Thyroid gland (tissue), 4 donors: ENCODE data around the gene DHX15. TPM values are rescaled to one million over a fixed set of nuclear protein-coding genes. Genes with fewer than 3 reads are reported as not detected.

Source experiments
- DNase-seq, 2 donors: peaks; one replicate each; pipeline ENCODE4 v3.0.0-alpha.2; 2019
- H3K27ac ChIP-seq, 3 donors: fragments of 200-600 bp; sonication (generic); 1 replicate in 2 of 3; 2 replicates in 1 of 3; pipeline ENCODE4 v1.5.1; 2016 to 2019; ENCODE audit warnings: mild to moderate bottlenecking in 1 of 3, moderate library complexity in 1 of 3
- H3K27me3 ChIP-seq: fragments of 200-600 bp; sonication (generic); one replicate; pipeline ENCODE4 v1.5.1; 2019
- H3K36me3 ChIP-seq, 2 donors: fragments of 200-600 bp; sonication (generic); one replicate each; pipeline ENCODE4 v1.5.1; 2016 to 2019
- H3K4me1 ChIP-seq, 2 donors: fragments of 200-600 bp; sonication (generic); one replicate each; pipeline ENCODE4 v1.5.1; 2017 to 2019
- H3K4me3 ChIP-seq, 3 donors: fragments of 200-600 bp; sonication (generic); replicated peaks in 1 of 3; 1 replicate in 2 of 3; 2 replicates in 1 of 3; pipeline ENCODE4 v1.5.1; 2016; ENCODE audit warnings: mild to moderate bottlenecking in 1 of 3
- H3K9me3 ChIP-seq: fragments of 200-600 bp; sonication (generic); one replicate; pipeline ENCODE4 v1.5.1; 2017
- CTCF ChIP-seq, 6 experiments: fragments of 200-600 bp in 3 of 6; fragments of 450-650 bp in 3 of 6; sonication (generic) in 3 of 6; IDR thresholded peaks; one replicate each; pipeline ENCODE4 v1.5.1; 2016 to 2019; ENCODE audit warnings: antibody characterized with exemption in 6 of 6, mild to moderate bottlenecking in 2 of 6, inconsistent platforms in 1 of 6, moderate library complexity in 1 of 6
- POLR2A ChIP-seq, 2 donors: fragments of 450-650 bp; IDR thresholded peaks; one replicate each; pipeline ENCODE4 v1.6.1; 2017; ENCODE audit warnings: antibody characterized with exemption in 2 of 2, mild to moderate bottlenecking in 2 of 2, moderate library complexity in 1 of 2
- WGBS, 2 donors: methylation state at CpG; one replicate each; pipeline ENCODE4 v1.1.5; 2017; 5-methylcytosine and 5-hydroxymethylcytosine counted together
- intact Hi-C: fragments of 100-400 bp; cut with DNase I; formaldehyde crosslinking; loops from one replicate; pipeline ENCODE4 v1.15.1; 2023
- total RNA-seq, 4 donors: library from RNA; depleted of rRNA; stranded (reverse); fragments of >200 nt; gene quantifications; one replicate each; pipeline ENCODE4 v1.2.3, GENCODE V29; 2016

Gene DHX15
- total RNA-seq, 4 donors from 2014 or later, result 139 to 199 (median 150) TPM

GRCh38 chr4:24568425-24568824 is 15.9 kb downstream of the DHX15 start:
- Histone ChIP-seq H3K36me3 (peaks cover 0 to 3% of the 10 kb centered on the region in 2 donors), H3K4me1 (peaks cover 6 to 19% of the 10 kb centered on the region in 2 donors), H3K27me3 (no peaks in the 10 kb centered on the region), H3K27ac (no peak overlapping the region), H3K4me3 (no peak overlapping the region), H3K9me3 (no peaks in the 10 kb centered on the region)
- intact Hi-C loops, result no loop called here
- DNase-seq, result no peak
- no peak for TF ChIP-seq CTCF (IDR thresholded peaks at IDR 0.05)
- TF ChIP-seq POLR2A (IDR thresholded peaks at IDR 0.05), result no peak

DNA sequence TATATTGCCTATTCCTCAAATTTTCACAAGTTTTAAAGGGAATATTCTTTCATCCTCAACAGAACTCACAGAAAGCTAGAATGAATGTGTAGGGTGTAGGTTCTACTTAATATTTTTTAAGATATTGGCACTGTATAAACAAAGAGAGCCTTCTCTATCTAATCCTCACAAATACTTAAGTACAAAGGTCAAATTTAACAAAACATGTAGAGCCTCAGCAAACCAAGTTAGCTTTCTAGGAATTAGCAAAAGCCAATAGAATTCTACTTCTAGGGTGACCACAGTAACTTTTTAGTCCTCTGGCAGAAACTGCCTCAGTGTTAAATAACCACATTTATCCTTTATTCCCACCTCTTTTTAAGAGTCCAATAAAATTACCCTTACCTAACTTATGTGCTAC is 19.3 kb downstream of the DHX15 start:
- no peak overlapping the region for H3K4me3 ChIP-seq
- H3K9me3 ChIP-seq, result no peaks in the 10 kb centered on the region
- intact Hi-C loops, result no loop called here
- H3K27me3 ChIP-seq, result no peaks in the 10 kb centered on the region
- peaks cover 0 to 14% of the 10 kb centered on the region in 2 donors for H3K4me1 ChIP-seq
- TF ChIP-seq POLR2A (IDR thresholded peaks at IDR 0.05) (no peak), CTCF (IDR thresholded peaks at IDR 0.05) (no peak)
- no peak for DNase-seq
- H3K27ac ChIP-seq, result no peak overlapping the region
- H3K36me3 ChIP-seq, result no peaks in the 10 kb centered on the region

DNA sequence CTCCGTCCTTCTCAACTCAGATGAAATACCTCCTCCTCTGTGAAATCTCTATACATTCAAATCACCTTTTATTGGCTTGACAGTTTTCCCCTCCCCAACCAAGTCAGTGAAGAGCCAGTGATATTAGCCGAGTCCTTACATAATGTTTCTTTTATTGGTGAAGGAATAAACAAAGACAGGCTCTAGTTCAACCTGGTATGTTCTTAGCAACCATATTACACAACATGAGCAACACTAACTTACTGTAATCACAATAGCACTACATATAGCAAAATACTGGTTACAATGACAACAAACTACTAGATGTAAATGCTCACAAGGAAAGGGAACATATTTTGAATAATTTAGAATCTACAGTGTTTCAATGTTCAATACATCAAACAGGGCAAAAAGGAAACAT is 19.9 kb downstream of the DHX15 start:
- Histone ChIP-seq H3K4me1 (peaks cover 0 to 14% of the 10 kb centered on the region in 2 donors), H3K36me3 (no peaks in the 10 kb centered on the region), H3K4me3 (no peak overlapping the region), H3K9me3 (no peaks in the 10 kb centered on the region), H3K27ac (no peak overlapping the region), H3K27me3 (no peaks in the 10 kb centered on the region)
- intact Hi-C loops, result no loop called here
- TF ChIP-seq POLR2A (IDR thresholded peaks at IDR 0.05), result no peak
- TF ChIP-seq CTCF (IDR thresholded peaks at IDR 0.05), result no peak
- no peak for DNase-seq
- 83 to 87% methylated on average over 2 of the region's 2 CpGs for WGBS, 2 donors

- intact Hi-C loops, result no loop called here
- TF ChIP-seq CTCF (IDR thresholded peaks at IDR 0.05) (no peak), POLR2A (IDR thresholded peaks at IDR 0.05) (no peak)
- Histone ChIP-seq H3K27me3 (no peaks in the 10 kb centered on the region), H3K27ac (no peak overlapping the region), H3K4me3 (no peak overlapping the region), H3K36me3 (no peaks in the 10 kb centered on the region), H3K9me3 (no peaks in the 10 kb centered on the region), H3K4me1 (peaks cover 0 to 13% of the 10 kb centered on the region in 2 donors)
- DNase-seq, result no peak
- 96 to 100% methylated on average over 8 of the region's 8 CpGs for WGBS, 2 donors
These were observed 22.8 kb downstream of the DHX15 start for GRCh38 chr4:24561438-24562139.

DNA sequence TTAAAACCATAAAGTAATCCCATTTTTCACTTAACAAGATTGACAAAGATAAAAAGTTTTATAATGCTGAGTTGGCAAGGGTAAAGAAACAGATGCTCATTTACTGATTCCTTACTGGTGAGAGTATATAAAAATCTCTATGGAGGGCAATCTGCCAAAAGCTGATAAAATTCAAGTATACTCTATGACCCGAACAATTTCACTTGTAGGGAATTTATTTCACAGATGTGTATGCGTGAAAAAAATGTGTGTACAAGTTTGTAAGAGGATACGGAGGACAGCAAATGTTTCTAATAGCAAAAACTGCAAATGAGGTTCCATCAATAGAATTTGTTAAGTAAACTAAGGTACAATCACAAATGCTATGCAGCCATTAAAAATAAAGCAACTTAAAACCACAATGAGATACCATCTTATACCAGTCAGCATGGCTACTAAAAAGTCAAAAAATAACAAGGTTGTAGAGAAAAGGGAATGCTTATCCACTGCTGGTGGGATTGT is 23.4 kb downstream of the DHX15 start:
- no peak overlapping the region for H3K27ac ChIP-seq
- H3K4me3 ChIP-seq, result no peak overlapping the region
- WGBS, 2 donors, result 70 to 74% methylated on average over 3 of the region's 3 CpGs
- no peak for DNase-seq
- no peaks in the 10 kb centered on the region for H3K9me3 ChIP-seq
- intact Hi-C loops, result no loop called here
- no peak for TF ChIP-seq POLR2A (IDR thresholded peaks at IDR 0.05)
- TF ChIP-seq CTCF (IDR thresholded peaks at IDR 0.05), result no peak
- H3K4me1 ChIP-seq, result peaks cover 0 to 13% of the 10 kb centered on the region in 2 donors
- H3K27me3 ChIP-seq, result no peaks in the 10 kb centered on the region
- no peaks in the 10 kb centered on the region for H3K36me3 ChIP-seq
